Colon (tissue), 2 donors: ENCODE data around the gene PCSK5.
"Not testable (repeated sequence)": the region's sequence is repeated elsewhere in the genome, so short reads cannot be mapped to it uniquely, and the experiment has no call there.

Experiments
- FAIRE-seq: peaks from 2 replicates; lab custom pipeline; 2012; peaks lifted over from hg19 to GRCh38; lab: Jason Lieb, UNC
- donor health status: control.
- donor health status: control.

Gene PCSK5

DNA sequence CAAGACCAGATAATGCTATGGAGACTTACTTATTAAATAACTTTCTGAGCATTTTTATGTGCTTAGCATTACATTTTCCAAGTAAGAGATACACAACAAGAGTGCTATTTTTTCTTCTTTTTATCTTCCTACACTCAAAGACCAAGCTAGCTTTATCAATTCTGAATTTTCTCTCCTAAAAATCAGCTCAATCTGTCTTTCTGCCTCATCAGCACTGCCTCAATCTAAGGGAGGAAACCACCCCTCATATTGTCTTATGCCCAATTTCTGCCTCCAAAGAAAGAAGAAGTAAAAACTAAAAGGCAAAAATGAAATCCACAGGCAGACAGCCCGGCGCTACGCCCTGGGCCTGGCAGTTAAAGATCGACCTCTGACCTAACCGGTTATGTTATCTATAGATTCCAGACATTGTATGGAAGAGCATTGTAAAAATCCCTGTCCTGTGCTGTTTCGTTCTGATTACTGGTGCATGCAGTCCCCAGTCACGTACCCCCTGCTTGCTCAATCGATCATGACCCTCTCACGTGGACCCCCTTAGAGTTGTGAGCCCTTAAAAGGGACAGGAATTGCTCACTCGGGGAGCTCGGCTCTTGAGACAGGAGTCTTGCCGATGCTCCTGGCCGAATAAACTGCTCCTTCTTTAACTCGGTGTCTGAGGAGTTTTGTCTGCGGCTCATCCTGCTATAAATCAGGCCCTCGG is 472.0 kb downstream of the PCSK5 start:
- FAIRE-seq, result not testable (repeated sequence)

DNA sequence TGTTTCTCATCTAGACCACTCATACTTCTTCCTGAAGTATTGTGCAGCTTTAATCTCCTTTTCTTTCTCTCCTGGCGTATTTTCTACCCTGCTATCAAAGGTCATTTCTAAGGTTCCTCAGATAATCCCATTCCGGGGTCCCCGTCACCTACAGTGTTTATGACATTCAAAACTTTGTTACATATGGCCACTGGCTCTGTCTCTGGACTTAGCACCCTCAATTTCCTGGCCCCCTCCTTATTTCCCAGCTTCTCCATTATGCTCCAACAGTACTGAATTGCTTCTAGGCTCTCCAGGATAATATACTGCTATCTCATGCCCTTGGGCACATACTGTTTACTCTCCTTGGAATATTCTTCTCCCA is 472.5 kb downstream of the PCSK5 start:
- no peak for FAIRE-seq

DNA sequence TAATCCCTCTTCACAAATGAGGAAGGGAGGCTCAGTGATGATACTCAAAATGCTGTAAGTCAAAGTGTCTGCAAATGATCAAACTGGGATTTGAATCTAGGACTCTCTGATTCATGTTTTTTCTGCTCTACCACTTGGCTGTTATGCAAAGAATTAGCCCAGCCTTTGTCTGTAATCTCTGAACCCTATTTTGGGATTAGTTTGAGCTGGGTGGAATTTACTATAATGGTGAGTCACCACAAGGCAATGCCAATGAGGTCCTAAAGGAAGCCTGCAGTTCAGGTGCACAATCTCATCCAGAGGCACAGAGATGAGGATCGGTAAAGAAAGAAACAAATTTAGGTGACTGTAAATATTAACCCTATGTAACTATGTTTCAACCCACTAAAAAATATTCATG is 474.6 kb downstream of the PCSK5 start:
- no peak for FAIRE-seq

DNA sequence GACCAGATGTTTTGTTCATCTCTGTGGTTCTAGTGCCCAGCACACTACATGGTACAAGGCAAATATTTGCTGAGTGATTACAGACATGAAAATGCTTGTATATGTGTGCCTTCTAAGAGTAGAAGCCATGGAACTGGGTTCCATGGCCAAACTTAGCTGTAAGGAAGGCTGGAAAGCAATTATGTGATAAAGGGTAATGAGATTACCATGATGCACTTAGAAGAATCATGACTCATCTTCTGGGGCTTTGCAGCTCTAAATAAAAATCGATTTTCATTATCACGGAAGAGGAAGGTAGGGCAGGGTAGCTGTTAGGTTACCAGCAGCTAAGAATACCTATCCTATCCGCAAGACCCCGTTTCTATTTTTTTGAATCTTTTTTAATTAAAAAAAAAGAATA is 475.8 kb downstream of the PCSK5 start:
- FAIRE-seq, result no peak

DNA sequence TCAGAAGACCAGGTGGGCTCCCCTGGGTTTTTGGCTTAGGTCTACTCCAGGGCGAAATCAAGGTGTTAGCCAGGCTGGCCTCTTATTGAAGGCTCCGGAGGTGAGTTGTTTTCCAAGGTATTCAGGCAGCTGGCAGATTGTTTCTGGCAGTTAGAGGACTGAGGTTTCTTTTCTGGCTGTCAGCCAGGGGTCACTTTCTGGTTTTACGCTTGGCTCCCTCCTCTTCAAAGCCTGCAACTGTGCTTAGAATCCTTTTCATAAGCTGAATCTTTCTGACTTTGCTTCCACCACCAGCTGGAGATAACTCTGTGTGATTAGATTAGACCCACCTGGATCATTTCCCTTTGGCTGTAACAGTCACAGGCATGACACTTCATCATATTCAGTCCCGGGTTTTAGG is 479.1 kb downstream of the PCSK5 start:
- FAIRE-seq, result no peak

DNA sequence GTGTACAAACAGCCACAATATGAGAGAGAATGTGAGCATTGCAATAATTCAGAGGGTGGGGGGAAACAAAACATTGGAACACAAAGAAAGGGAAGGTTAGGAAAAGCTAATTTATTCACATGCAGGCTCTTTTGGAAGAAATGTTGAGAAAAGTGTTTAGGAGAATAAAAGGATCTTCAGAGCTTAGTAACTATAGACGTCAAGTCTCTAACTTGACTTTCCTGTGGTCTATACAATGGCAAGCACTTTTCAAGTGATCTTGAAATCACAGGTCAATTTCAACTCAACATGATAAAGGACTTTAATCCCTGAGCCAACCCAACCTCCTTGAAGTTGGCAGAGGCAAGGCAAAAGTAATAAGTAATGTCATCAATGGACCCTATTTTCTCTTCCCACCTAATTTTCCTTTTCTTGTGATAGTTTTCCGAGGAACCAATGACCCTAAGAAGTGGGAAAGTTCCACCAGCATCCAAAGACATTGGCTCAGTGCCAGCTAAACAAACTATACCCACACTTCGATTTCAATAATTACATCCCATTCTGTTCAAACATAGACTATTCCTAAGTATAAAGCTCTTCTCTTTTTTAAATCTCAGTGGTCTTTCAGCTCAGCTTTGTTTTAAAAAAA is 480.0 kb downstream of the PCSK5 start:
- FAIRE-seq, result no peak

DNA sequence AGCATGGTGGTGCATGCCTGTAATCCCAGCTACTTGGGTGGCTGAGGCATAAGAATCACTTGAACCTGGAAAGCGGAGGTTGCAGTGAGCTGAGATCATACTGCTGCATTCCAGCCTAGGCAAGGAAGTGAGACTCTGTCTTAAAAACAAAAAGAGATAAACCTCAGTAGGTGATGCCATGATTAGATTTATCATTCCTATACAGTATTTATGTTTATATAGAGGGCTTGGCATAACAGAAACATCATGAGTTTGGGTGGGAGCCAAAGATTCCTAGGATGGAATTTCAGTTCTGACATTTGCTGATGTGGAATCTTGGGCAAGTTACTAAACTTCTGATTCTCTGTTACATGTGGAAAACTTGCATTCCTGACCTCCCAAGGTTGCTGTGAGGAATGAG is 481.4 kb downstream of the PCSK5 start:
- no peak for FAIRE-seq

DNA sequence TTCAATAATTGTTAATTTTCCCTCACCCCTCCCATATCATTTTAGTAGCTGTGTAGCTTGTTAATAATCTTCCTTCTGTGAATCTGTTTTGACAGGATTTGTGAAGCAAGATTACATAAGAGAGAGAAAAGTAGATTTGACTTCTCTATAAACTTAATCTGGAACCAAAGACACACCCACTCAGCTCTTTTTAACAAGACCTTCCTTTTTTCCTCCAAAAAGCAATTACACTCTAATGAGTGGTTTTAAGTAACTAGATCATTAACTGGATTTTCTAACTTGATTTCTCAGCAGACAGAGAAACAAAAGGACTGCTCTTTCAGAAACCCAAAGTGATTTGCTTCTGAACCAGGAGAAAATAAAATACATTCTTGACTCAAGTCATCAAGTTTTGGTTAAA is 481.9 kb downstream of the PCSK5 start:
- no peak for FAIRE-seq

DNA sequence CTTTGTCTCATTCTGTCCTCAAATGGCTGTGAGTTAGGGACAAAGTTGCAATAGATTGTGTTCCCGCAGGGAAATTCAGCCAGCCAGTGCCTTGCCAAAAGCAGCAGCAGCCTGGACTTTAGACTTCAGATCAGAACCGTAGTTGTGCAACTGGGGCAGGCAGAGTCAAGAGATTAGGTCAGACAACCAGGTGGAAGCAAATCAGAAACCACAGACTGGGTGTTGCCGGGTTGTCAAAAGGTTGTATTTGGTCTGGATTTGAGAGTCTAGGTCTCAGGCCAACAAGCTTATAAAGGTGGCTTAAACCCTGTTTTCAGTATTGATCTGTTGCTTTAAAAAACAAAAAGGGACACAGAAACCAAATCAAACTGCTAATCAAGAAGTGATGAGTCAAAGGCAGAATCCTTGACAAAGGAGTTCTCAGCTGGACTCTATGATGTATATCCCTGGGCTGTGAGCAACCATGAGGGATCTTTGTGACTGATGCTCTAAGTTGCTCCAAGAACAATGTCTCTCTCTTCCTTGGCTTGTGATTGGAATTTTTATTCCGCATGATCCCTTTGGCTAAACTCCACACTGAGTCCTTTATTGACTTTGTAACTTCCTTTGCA is 482.8 kb downstream of the PCSK5 start:
- no peak for FAIRE-seq

DNA sequence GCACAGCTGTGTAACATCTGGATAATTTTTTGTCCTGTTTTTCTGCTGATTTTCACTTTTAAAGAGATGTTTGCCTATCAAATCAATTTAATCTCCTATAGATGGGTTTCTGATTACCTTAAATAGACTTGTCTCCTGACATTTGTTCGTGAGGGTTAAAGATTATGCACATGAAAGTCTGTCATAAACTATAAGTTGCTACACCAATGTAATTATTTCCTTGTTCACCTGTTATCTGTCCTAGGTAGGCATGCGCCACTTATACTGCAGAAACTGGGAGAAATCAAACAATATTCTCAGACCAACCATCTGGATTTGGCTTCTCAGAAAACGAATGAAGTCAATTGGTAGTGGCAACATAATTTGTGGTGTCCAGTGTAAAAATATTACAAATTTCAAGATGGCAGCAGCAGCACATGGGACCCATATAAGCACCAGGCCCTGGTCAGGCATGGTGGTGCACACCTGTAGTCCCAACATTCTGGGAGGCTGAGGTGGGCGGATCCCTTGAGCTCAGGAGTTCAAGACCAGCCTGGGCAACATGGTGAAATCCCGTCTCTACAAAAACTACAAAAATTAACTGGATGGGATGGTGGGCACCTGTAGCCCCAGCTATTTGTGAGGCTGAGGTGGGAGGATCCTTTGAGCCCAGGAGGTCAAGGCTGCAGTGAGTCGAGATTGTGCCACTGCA is 483.5 kb downstream of the PCSK5 start:
- FAIRE-seq, result no peak

DNA sequence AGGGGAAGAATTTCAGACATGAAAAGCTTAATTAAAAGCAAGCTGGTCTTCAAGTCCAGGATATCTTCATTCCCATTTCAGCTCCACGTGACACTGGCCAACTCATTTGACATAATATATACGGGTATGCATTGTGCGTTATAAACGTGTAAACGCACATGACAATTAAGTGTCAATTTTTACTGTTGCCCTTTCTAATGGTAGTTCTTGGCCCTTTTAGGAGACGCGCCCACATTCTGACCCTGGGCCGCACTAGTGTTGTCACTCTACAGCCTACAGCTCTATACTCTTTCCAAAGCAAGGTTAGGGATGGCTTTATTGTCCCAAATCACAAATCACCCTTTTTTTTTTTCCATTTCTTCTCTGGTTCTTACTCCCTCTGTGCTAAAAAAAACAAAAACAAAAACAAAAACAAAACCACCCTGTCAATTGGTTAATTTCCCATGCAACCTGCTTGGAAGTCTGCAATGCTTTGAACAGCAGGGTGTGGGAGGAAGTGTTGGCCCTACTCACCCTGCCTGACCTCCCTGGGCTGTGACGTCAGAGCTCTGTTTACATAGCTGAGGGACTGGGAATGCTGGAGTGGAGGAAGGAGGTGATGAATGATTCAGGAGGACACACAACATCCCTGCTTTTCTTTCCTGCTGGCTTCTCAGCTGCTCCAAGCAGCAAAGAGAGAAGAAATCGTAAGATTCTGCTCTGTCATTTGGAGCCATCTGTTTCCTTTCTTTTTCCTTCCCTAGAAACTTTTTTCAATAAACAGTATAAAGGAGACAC is 484.5 kb downstream of the PCSK5 start:
- no peak for FAIRE-seq

DNA sequence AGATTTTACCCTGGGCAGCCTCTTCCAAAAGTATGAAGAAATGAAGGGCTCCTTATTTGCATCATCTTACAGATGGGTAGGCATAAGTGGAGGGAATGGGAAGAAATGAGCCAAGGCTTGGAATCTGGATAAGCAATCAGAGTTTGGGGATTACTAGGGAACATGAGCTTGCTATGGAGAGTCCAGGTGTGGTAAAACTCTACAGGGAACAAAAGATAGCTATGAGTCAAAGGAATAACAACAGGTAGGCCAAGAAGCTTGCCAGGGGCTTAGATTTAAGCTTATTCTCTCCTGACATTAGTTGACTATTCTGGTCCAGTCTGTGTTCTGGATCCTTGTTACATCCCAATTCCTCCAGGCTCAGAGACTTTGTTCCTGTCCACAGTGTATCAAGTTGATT is 487.3 kb downstream of the PCSK5 start:
- no peak for FAIRE-seq

DNA sequence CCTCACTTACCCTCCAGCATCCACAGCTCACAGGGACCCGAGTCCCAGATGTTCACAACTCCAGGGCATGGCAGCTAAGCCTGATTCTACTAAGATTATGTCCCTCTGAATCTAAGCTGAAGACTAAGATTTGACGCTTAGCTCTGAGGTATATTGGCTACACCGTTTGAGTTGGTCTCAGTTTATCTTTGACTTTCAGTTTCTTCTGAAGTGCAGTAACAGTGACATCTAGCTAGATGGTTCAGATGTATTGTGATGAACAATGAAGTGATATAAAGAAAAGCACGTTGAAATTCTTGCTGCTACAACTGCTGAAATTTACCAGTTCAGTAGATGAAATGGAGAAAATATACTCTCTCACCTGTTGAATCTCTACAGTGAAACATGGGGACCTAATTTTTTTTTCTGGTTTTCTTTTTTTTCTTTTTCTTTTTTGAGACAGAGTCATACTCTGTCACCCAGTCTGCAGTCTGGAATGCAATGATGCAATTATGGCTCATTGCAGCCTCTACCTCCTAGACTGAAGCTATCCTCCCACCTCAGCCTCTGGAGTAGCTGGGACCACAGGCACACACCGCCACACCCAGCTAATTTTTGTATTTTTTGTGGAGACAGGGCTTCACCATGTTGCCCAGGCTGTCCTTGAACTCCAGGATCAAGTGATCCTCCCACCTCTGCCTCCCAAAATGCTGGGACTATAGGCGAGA is 488.0 kb downstream of the PCSK5 start:
- FAIRE-seq, result no peak

DNA sequence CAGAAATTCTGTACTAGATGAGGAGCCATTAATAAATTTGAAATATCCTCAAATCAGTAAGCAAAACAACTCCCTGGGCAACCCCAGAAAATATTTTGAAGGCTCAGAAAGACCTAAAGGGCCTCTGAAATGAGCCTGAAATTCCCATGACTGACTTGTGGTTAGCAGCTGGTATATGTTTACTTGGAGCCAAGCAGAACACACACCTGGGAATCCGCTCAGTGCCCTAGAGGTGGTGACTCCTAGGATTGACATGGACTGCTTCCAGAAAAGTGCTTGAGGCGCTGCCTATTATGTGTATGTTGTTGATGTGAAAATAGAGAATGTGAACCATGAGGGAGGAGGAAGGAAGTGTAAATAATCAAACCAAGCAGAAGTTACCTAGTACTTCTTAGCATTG is 489.0 kb downstream of the PCSK5 start:
- FAIRE-seq, result no peak

DNA sequence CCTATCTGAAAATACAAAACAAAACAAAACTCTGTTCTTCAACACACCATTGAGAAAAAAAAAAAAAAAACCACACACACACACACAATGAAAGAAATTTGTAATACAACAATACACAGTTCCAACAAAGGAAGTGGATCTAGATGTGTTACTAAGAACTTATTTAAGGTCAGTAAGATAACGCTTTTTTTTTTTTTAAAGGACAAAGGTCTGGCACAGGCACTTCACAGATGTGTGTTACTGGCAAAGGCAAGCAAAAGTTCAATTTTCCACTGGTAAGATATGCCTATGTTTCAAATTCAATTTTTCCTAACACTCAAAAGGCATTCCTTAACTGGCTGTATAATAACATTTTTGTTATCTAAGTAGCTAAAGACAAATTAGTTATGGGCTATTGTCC is 500.2 kb downstream of the PCSK5 start:
- no peak for FAIRE-seq

DNA sequence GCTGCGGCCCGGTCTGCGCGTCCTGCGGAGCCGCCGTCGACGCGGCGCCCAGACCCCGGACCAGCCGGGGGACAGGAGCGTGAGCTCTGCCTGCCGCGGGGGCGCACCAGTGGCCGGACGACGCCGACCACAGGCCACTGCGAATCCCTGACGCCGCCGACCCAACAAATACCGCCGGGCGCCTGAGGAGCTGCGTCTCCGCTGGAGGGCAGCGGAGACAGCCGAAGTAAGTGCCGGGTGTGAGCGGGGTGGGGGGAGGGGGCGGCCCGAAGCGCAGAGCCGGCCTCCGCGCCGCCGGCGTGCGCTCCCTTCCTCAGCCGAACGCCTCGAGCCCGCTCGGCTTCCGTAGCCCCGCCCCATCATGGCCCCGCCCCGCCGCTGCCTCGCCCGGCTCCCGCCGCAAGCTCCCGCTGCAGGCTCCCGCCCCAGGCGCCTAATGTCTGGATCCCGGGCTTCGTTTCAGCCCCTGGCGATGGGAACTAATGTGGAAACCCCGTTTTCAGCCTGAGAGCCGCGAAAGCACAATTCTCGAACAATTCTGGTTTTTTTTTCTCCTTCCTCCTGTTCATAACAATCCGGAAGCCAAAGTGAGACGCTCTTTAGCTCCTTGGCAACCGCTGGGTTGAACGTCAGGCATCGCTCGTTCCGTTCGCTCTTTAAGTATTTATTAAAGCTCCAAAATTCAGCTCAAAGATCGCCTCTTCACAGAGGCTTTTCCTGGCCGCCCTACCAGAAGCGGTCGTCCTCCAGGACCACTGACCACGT is 503.9 kb downstream of the PCSK5 start, which contains the start of gene RFK:
Gene RFK, minus strand, starts transcription at position 232 of the 765 bp plus-strand sequence. CDS start 255 bp downstream, outside the sequence.
- FAIRE-seq, result no peak

DNA sequence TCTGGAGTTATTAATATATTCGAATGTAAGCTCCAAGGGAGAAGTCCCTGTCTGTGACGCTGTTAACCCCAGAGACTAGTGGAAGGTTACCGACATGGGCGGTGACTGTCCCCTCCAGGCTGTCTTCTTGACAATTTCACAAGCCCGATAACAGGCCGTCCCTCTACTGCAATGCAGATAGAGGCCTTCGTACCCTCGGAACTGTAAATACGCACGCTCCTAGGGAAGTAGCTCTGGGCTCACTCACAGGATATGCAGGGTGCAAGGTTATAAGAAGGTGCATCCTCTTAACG is 504.4 kb downstream of the PCSK5 start:
- FAIRE-seq, result no peak

DNA sequence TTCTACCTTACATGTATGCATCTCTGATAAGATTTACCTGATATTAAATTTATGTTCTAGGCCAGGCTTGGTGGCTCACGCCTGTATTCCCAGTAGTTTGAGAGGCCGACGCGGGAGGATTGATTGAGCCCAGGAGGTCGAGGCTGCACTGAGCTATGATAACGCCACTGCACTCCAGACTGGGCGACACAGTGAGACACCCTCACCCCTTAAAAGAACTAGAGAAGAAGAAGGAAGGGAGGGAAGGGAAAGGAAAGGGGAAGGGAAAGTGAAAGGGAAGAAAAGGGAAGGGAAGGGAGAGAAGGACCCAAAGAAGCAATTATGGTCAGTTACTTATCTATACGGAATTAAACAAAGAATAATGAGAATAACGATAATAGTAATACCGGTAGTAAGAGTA is 504.9 kb downstream of the PCSK5 start:
- FAIRE-seq, result no peak

DNA sequence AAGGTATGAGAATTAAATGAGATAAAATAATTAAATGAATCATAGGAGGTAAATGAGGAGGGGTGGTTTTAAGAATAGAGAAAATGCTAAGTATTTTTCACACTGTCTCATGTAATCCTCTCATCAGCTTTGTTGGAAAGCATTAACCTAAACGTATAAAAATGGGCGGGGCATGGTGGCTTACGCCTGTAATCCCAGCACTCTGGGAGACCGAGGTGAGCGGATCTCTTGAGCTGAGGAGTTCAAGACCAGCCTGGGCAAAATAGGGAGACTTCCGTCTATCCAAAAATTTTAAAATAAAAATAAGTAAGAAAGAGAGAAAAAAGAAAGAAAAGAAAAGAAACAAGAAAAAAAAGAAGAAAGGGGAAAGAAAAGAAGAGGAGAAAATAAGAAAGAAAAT is 505.7 kb downstream of the PCSK5 start:
- no peak for FAIRE-seq

DNA sequence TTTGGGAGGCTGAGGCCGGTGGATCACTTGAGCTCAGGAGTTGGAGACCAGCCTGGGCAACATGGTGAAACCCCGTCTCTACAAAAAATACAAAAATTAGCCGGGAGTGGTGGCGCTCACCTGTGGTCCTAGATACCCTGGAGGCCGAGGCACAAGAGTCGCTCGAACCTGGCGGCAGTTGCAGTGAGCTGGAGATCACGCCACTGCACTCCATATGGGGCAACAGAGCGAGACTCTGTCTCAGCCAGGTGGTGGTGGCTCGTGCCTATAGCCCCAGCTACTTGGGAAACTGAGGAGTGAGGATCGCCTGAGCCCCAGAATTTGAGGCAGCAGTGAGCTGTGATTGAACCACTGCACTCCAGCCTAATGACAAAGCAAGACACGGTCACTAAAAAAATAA is 506.1 kb downstream of the PCSK5 start:
- FAIRE-seq, result no peak

DNA sequence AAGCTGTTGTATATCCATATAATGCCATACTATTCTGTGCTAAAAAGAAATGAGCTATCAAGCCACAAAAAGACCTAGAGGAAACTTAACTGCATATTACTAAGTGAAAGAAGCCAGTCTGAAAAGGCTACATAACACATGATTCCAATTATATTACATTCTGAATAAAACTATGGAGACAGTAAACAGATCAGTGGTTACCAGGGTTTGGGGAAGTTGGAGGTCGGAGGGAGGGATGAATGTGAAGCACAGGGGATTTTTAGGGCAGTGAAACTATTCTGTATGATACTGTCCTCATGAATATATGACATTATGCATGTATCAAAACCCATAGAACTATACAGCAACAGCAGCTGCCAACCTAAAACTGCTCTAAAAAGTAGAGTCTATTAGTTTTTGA is 509.4 kb downstream of the PCSK5 start:
- FAIRE-seq, result no peak
